NCI-H748 (cell line): ENCODE data around the gene IRF2BP1.
"Not testable (repeated sequence)": the region's sequence is repeated elsewhere in the genome, so short reads cannot be mapped to it uniquely, and the experiment has no call there.

ENCODE experiments used
- DNase-seq: peaks from one replicate; lab custom pipeline; 2025; ENCODE audit not compliant: unreplicated experiment; lab: John Stamatoyannopoulos, UW

The IRF2BP1 gene

GRCh38 chr19:45882652-45883585, 3.0 kb downstream of the IRF2BP1 start:
- peak; percentile 91 for DNase-seq

GRCh38 chr19:45881909-45882528, 3.9 kb downstream of the IRF2BP1 start:
- DNase-seq, result peak; percentile 37

GRCh38 chr19:45881082-45881908, 4.6 kb downstream of the IRF2BP1 start:
- DNase-seq, result no peak

GRCh38 chr19:45879971-45880370, 6.0 kb downstream of the IRF2BP1 start:
- DNase-seq, result no peak

GRCh38 chr19:45879055-45879454, 6.9 kb downstream of the IRF2BP1 start:
- DNase-seq, result no peak

- no peak for DNase-seq
These were observed 7.7 kb downstream of the IRF2BP1 start for GRCh38 chr19:45878043-45878794.

DNA sequence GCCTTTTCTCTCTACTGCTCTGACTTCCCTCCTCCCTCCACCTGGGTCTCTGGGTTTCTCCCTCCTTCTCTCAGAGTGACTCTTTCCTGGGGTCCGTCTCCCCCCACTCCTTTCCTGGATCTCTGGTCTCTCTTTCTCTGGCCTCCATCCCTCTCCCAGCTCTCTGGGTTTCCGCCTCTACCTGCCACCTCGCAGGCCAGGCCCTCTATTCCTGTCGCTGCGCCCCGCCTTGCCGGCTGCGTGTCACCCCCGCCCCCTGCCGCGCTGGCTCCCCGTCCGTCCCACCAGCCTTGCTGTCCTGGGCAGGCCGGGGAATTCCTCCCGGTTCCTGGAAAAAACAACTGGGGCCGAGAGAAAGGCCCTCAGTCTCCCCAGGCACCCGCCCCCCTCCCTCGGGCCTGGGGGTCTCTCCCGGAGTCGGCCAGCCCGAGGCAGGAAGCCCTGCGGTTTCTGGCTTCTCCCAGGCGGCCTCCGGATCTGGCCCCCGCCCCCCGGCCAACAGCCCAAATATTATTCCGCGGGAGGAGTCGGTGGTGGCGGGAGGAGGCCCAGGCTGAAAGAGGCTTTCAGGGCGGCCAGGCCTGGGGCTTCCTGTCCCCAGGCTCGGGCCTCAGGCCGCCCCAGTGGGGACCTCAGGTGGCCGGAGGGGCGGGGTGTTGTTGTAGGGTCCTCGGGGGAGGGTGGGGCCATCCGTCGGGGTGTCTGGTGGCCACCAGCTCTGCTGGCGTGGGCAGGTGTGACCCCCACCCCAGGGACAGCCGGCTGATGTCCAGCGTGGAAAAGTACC, 9.3 kb downstream of the IRF2BP1 start:
- DNase-seq, result no peak

GRCh38 chr19:45876161-45876410, 9.9 kb downstream of the IRF2BP1 start:
- no peak for DNase-seq

- no peak for DNase-seq
These were observed 11.3 kb downstream of the IRF2BP1 start for GRCh38 chr19:45874620-45874966.

DNA sequence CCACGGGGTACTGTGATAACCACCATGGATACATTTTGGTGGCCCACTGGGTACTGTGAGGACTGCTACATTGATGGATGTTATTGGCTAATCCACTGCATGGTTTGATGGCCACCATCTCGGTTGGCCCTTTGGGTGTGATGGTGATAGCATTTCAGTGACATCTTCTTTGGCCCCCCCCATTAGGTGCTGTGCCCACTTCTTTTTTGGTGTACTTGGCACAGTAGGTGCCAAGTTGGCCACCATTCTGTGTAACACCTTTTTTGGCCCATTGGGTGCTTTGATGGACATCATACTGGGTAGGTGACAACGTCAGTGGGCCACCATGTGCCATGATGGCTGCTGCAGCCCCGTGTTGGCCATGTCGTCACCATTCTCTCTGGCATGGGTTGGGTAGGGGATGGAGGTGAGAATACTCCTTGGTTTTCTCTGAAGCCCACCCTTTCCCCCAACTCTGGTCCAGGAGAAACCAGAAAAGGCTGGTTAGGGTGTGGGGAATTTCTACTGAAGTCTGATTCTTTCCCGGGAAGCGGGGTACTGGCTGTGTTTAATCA, 12.6 kb downstream of the IRF2BP1 start:
- DNase-seq, result no peak

DNA sequence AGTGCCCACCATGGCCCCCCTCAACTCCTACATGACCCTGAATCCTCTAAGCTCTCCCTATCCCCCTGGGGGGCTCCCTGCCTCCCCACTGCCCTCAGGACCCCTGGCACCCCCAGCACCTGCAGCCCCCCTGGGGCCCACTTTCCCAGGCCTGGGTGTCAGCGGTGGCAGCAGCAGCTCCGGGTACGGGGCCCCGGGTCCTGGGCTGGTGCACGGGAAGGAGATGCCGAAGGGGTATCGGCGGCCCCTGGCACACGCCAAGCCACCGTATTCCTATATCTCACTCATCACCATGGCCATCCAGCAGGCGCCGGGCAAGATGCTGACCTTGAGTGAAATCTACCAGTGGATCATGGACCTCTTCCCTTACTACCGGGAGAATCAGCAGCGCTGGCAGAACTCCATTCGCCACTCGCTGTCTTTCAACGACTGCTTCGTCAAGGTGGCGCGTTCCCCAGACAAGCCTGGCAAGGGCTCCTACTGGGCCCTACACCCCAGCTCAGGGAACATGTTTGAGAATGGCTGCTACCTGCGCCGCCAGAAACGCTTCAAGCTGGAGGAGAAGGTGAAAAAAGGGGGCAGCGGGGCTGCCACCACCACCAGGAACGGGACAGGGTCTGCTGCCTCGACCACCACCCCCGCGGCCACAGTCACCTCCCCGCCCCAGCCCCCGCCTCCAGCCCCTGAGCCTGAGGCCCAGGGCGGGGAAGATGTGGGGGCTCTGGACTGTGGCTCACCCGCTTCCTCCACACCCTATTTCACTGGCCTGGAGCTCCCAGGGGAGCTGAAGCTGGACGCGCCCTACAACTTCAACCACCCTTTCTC, 13.6 kb downstream of the IRF2BP1 start:
- no peak for DNase-seq

- DNase-seq, result no peak
These were observed 15.1 kb downstream of the IRF2BP1 start for GRCh38 chr19:45870798-45871197.

DNA sequence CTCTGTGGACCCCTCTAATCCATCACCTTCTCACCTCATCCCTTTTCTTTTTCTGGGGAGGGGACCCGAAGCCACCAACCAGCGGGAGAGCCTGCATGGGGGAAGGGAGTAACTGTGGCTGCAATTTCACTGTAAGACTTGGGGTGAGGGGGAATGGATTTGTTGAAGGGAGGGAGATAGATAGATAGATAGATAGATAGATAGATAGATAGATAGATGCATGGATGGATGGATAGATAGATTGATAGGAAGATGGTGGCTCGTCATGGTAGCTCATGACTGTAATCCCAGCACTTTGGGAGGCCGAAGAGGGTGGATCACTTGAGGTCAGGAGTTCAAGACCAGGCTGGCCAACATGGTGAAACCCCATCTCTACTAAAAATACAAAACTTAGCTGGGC, 18.7 kb downstream of the IRF2BP1 start:
- not testable (repeated sequence) for DNase-seq

DNA sequence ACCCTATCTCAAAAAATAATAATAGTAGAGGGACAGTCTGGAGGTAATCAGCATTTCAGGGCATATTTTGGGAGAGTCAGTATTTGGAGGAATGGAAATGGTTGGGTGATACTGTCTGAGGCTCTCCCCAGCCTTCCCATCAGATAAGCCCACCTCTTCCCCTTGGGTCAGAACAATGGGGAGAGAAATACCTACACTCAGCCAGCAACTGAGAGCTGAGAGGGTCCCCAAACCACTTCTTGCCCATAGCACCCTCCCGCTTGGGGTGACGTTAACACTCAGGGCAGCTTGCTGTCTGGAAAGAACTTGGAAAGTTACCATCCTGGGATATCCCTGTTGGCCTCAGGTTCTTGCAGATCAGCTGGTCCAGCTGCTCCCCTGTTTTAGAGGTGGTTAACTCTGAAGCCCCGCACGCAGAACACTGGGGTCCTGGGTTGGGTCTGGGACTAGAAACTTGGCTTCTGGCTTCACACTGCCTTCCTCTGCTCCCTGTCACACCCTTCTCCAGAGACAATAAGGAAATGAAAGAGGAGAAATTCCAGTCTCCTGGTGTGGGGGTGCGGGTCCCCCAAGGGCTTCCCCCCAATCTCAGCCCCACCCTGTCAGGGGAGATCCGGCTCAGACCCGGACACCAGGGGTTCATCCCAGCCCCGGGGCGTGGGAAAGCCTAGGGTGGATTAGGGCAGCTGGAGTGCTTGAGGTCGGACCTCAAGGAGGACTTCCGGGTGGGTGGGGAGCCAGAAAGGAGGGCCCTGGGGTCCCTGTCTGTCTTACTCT, 19.4 kb downstream of the IRF2BP1 start:
- no peak for DNase-seq

DNA sequence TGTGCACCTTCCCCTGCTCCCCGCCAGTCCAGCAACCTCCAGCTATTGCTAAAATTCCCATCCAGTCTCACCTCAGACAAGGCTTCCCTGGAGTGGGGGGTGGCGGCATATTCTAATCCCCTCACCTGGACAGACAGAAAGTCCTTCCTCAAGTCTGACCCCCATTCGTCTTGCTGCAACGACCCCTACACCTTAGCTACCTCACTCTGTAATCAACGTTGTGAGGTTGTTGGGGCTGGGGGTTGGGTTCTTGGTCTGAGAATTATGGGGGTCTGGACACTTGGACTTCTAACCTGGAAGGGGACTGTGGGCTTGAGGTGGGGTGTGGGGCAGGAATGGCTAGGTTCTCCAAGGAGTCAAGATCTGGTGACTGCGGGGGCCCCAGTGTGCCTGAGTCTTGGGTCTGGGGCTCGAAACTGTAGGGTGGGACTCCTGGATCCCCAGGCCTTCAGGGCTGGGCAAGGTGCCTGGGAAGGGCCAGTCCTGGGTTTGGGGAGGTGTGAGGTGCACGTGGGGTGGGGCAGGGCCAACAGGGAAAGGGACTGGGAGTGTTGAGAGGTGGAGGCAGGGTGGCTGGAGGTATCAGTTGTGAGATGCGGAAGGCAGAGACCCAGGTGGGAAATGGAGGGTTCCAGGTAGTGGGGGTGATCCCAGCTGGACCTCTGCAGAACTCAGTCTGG, 20.5 kb downstream of the IRF2BP1 start:
- DNase-seq, result no peak

DNA sequence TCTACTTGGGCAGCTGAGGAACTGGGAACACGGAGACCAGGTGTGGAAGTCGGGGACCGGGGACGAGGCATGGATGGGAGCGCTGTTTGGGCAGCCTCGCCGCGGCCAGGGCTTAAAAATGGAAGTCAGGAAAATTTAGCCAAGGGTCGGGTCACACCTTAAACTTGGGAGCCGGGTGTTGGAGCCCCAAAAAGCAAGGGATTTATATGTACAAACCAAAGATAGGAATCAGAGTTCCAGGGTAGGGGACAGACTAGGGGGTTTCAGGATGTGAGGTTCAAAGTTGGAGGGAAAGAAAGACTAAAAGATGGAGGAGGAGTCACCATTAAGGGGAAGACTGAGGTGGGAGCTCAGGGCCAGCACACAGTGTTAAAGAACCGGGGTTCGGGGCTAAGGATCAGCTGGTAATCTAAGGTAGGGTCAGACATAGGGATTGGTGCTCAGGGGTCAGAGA, 21.3 kb downstream of the IRF2BP1 start:
- no peak for DNase-seq

DNA sequence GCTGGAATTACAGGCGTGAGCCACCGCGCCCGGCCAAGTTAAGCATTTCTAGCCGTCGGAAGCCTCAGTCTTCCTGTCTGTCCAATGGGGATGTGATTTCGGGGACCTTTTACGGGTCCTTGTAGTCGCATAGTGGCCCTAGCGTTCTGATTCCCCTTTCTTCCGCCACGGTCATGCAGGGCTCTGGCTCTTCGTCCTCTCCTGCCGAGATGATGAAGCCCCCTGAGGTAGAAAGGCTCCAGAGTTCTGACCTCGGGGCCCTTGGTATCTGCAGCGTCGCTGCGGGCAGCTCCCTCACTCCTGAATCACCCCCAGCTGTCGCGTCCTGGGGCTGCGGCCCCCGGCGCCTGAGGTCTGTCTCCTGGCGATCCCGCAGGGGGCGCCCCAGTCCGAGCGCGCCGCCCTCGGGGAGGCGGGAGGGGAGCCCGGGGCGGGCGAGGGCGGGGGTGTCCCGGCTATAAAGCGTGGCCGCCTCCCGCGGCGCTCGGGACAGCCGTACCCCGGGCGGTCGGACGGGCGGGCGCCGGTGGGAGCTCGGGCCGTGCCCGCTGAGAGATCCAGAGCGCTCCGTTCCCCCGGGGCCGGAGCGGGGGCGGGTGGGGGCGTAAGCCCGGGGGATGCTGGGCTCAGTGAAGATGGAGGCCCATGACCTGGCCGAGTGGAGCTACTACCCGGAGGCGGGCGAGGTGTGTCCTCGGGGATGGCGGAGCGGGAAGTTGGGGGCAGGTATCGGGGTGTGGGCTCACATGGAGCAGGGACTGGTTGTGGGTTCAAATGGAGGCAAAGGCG, 21.9 kb downstream of the IRF2BP1 start, which contains the start of gene FOXA3:
TSS of gene FOXA3 (plus strand) at position 487 of the 789 bp plus-strand sequence. CDS start at position 618, 131 bp downstream.
- peak; percentile 77 for DNase-seq
